Adipocyte (in vitro differentiated cells): ENCODE measurements around the gene MRGPRF.

Experiments used
- DNase-seq: peaks from one replicate; pipeline ENCODE4 v3.0.0-alpha.2; 2015; ENCODE audit warnings: low read depth
- H3K27me3 ChIP-seq: replicated peaks from 2 replicates; pipeline ENCODE4 v1.7.0; 2013; ENCODE audit warnings: mild to moderate bottlenecking, low read length, moderate library complexity; ENCODE audit not compliant: control insufficient read depth, insufficient read depth
- H3K36me3 ChIP-seq: 2 replicates; pipeline ENCODE4 v1.7.0; 2013; ENCODE audit warnings: low read length, mild to moderate bottlenecking, moderate library complexity; ENCODE audit not compliant: control insufficient read depth, insufficient read depth, severe bottlenecking
- H3K4me1 ChIP-seq: 2 replicates; pipeline ENCODE4 v1.7.0; 2013; ENCODE audit warnings: mild to moderate bottlenecking, low read length, moderate library complexity; ENCODE audit not compliant: control insufficient read depth, insufficient read depth
- H3K4me3 ChIP-seq: 2 replicates; pipeline ENCODE4 v1.7.0; 2013; ENCODE audit warnings: mild to moderate bottlenecking, low read length, moderate library complexity
- H3K9ac ChIP-seq: 2 replicates; pipeline ENCODE4 v1.7.0; 2013; ENCODE audit warnings: mild to moderate bottlenecking, low read length, moderate library complexity
- H3K9me3 ChIP-seq: 2 replicates; pipeline ENCODE4 v1.7.0; 2013; ENCODE audit warnings: mild to moderate bottlenecking, low read length, moderate library complexity; ENCODE audit not compliant: control insufficient read depth

MRGPRF gene

DNA sequence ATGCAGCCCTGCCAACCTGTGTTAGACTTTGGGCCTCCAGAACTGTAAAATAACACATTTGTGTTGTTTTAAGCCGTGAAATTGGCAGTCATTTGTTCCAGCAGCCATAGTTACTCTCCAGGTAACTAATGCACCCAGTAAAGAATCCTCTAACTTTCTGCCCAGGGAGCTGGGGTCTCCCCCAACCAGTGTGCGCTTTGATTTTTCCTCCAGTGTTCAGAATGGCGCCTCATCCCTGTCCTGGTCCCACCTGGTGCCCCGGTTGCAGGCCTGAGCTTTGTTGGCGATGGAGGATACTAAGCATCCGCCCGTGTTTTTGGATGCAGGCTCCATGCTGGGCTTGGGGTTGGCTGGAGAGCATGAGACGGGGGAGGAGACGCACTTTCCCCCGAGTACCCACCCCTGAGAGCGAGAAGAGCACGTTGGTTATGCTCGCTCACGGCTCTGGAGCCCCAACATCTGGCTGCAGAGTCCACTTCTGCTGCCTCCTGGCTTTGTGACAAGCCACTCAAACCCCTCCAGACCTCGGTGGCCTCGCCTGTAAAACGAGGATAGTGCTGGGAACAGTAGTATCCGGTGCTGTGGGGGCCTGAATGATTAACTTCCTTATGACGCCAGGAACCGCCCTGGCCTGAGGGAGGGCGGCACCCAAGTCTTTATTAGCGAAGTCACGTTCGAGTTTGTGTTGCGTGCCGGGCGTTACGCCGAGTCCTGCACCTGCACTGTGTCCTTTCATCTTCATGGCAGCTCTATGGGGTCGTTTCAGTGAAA is 58.0 kb downstream of the MRGPRF start:
- Histone ChIP-seq H3K36me3 (no peaks in the 10 kb centered on the region), H3K27me3 (no peaks in the 10 kb centered on the region), H3K4me3 (no peak overlapping the region), H3K9me3 (no peaks in the 10 kb centered on the region), H3K9ac (no peak overlapping the region), H3K4me1 (no peaks in the 10 kb centered on the region)
- DNase-seq = peak; percentile 8
